Vagina (tissue), 2 donors: ENCODE measurements around the gene PORCN.

Experiments
- POLR2A ChIP-seq, 2 donors: fragments of 450-650 bp; IDR thresholded peaks; one replicate each; pipeline ENCODE4 v1.6.1; 2017; ENCODE audit warnings: antibody characterized with exemption in 2 of 2, mild to moderate bottlenecking in 2 of 2, moderate library complexity in 2 of 2
- POLR2AphosphoS5 ChIP-seq, 2 donors: sonication (generic); formaldehyde crosslinking; IDR thresholded peaks; one replicate each; pipeline ENCODE4 v1.9.0; 2017; ENCODE audit warnings: antibody characterized with exemption in 2 of 2, mild to moderate bottlenecking in 2 of 2, low read depth in 1 of 2; ENCODE audit not compliant: insufficient read depth in 1 of 2
- TF ChIP-seq, protein P1 (sequence below), 3 experiments: fragments of 450-650 bp in 2 of 3; fragments of 200-600 bp in 1 of 3; sonication (generic) in 1 of 3; IDR thresholded peaks; one replicate each; pipeline ENCODE4 v1.5.1; 2017 to 2019; ENCODE audit warnings: antibody characterized with exemption in 3 of 3, mild to moderate bottlenecking in 2 of 3, moderate library complexity in 2 of 3

DNA sequence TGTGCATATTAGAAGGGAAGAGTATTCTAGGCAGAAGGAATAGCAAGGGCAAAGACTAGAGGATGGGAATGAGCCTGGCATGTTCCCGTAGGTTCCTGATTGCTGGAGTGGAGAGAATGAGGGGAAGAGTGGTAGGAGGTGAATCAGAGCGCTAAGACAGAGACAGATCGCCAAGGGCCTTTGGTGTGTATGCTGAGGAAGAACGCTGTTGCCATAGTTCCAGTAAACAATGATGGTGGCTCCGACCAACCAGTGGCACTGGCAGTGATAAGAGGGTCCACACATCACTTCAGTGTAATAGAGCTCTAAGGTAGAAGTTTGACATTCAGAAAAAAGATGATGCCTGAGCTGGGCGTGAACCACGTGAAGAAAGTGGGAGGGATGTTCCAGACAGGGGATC, 31.7 kb downstream of the PORCN start:
- TF ChIP-seq, protein P1, sequence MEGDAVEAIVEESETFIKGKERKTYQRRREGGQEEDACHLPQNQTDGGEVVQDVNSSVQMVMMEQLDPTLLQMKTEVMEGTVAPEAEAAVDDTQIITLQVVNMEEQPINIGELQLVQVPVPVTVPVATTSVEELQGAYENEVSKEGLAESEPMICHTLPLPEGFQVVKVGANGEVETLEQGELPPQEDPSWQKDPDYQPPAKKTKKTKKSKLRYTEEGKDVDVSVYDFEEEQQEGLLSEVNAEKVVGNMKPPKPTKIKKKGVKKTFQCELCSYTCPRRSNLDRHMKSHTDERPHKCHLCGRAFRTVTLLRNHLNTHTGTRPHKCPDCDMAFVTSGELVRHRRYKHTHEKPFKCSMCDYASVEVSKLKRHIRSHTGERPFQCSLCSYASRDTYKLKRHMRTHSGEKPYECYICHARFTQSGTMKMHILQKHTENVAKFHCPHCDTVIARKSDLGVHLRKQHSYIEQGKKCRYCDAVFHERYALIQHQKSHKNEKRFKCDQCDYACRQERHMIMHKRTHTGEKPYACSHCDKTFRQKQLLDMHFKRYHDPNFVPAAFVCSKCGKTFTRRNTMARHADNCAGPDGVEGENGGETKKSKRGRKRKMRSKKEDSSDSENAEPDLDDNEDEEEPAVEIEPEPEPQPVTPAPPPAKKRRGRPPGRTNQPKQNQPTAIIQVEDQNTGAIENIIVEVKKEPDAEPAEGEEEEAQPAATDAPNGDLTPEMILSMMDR (IDR thresholded peaks at IDR 0.05), result no peak
- TF ChIP-seq POLR2A (IDR thresholded peaks at IDR 0.05) (no peak), POLR2AphosphoS5 (IDR thresholded peaks at IDR 0.05; ENCODE audit: insufficient read depth in 1 of 2, low read depth in 1 of 2) (no peak)
